Right kidney (tissue), 1 donor: ENCODE data around the gene PCMT1.
"Not testable (repeated sequence)": the region's sequence is repeated elsewhere in the genome, so short reads cannot be mapped to it uniquely, and the experiment has no call there.

ENCODE experiments used
- DNase-seq: peaks from one replicate; pipeline ENCODE4 v3.0.0-alpha.2; 2016

The PCMT1 gene

GRCh38 chr6:149852180-149852579 lies 102.6 kb downstream of the PCMT1 start:
- no peak for DNase-seq

- DNase-seq, result no peak
These were observed 103.3 kb downstream of the PCMT1 start for GRCh38 chr6:149852881-149853280.

- DNase-seq, result not testable (repeated sequence)
These were observed 104.5 kb downstream of the PCMT1 start for GRCh38 chr6:149854017-149854416.

- no peak for DNase-seq
These were observed 105.0 kb downstream of the PCMT1 start for GRCh38 chr6:149854532-149854931.

GRCh38 chr6:149855040-149855654 lies 105.6 kb downstream of the PCMT1 start:
- no peak for DNase-seq

GRCh38 chr6:149855741-149856140 lies 106.2 kb downstream of the PCMT1 start:
- DNase-seq, result no peak

GRCh38 chr6:149856256-149856994 lies 106.9 kb downstream of the PCMT1 start:
- DNase-seq, result no peak

GRCh38 chr6:149857541-149857940 lies 108.0 kb downstream of the PCMT1 start:
- DNase-seq, result no peak

- no peak for DNase-seq
These were observed 109.8 kb downstream of the PCMT1 start for GRCh38 chr6:149859368-149859767.

GRCh38 chr6:149859938-149860337 lies 110.4 kb downstream of the PCMT1 start:
- DNase-seq, result no peak

GRCh38 chr6:149860513-149860833 lies 110.9 kb downstream of the PCMT1 start:
- DNase-seq, result no peak
